GM21619 (cell line): Measurements from ENCODE around the gene SLC1A7.

Source experiments
- ATAC-seq: cut with Tn5 transposase; IDR thresholded peaks from one replicate; pipeline ENCODE4 v1.9.1; 2021; ENCODE audit not compliant: unreplicated experiment

Gene SLC1A7

GRCh38 chr1:53076721-53077598 is 65.5 kb downstream of the SLC1A7 start:
- no peak for ATAC-seq

GRCh38 chr1:53076165-53076564 is 66.3 kb downstream of the SLC1A7 start:
- ATAC-seq, result no peak

- ATAC-seq, result no peak
These were observed 66.7 kb downstream of the SLC1A7 start for GRCh38 chr1:53075761-53076163.

GRCh38 chr1:53075206-53075605 is 67.2 kb downstream of the SLC1A7 start:
- ATAC-seq, result no peak

GRCh38 chr1:53074313-53075154 is 67.9 kb downstream of the SLC1A7 start:
- ATAC-seq, result no peak

GRCh38 chr1:53073868-53074311 is 68.5 kb downstream of the SLC1A7 start:
- no peak for ATAC-seq

- ATAC-seq, result no peak
These were observed 69.2 kb downstream of the SLC1A7 start for GRCh38 chr1:53073287-53073686.

GRCh38 chr1:53071915-53072314 is 70.5 kb downstream of the SLC1A7 start:
- no peak for ATAC-seq

GRCh38 chr1:53071167-53071865 is 71.1 kb downstream of the SLC1A7 start:
- ATAC-seq, result no peak

- no peak for ATAC-seq
These were observed 71.8 kb downstream of the SLC1A7 start for GRCh38 chr1:53070621-53071020.

GRCh38 chr1:53069663-53070327 is 72.6 kb downstream of the SLC1A7 start:
- ATAC-seq, result no peak

DNA sequence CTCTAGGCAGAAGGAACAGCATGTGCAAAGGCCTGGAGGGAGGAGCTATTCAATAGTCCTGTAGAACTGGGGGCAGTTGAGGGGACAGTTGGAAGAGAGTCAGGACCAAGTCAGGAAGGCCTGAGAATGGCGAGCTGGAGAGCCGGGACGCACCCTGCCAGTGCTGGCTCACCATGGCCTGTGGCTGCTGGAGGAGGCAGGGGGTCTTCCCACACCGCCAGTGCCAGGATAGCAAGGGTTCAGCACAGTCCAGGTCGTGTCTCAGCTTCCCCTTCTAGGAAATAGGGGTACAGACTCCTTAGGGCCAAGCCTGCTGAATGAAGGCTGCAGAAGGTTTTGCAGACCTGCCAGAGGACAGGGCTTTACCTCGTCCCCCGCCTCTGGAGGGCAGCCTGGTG is 73.2 kb downstream of the SLC1A7 start:
- ATAC-seq, result no peak

DNA sequence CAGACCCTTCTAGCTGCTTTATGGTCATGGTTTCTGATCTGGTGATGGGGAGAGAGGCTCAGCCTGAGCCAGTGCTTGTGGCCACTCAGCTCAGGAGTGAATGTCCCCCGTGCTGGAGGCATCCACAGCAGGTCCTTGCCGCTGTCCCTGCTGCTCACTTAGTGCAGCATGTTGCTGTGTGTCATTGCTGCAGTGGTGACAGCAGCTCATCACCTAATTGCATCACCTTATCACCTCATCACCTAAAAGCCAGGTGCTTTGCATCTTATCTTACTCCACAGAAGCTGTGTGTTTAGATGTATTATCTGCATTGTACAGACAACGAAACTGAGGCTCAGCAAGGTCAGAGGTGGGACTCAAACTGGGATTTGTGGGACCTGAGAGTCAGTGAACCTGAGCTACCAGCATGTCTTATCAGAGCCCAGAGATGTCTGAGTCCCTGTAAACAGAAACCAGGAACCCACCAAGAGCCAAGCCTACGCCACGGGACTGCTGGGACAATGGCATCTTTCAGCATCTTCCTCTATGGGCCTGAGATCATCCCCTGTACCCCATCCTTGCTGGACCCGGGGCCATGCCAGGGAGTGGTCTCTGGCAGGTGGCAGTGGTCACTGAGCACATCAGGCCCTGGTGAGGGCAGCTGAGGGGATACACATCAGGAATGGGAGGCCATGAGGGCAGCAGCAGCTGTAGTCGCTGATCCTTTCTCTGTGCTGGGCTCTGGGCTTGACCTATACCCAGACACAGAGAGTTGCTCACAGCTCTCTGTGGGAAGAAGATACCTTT is 73.9 kb downstream of the SLC1A7 start:
- ATAC-seq, result no peak

GRCh38 chr1:53067886-53068285 is 74.6 kb downstream of the SLC1A7 start:
- ATAC-seq, result no peak

- ATAC-seq, result no peak
These were observed 75.3 kb downstream of the SLC1A7 start for GRCh38 chr1:53066891-53067738.

GRCh38 chr1:53066488-53066887 is 76.0 kb downstream of the SLC1A7 start:
- ATAC-seq, result no peak

DNA sequence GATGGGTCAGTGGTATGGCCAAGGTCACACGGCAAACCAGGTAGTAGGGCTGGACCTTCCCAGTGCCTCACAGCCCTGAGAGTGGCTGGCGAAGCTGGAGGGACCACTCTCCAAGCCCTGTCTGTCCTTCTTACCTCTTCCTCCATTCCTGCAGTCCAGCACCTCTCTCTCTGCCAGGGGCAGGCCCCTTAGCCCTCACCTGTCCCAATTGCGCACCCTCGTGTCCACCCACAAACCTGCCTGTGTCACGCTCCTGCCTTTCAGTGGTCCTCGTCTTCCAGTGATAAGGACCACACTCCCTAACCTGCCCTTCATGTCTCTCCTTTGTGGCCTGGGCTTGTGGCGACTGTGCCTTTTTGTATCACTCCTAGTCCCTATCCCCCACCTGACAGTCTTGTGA is 77.0 kb downstream of the SLC1A7 start:
- no peak for ATAC-seq

- ATAC-seq, result no peak
These were observed 78.5 kb downstream of the SLC1A7 start for GRCh38 chr1:53063744-53064515.
